Loucy (cell line): ENCODE results near the gene FRRS1L.

ENCODE experiments used
- H2AFZ ChIP-seq: fragments of 200-600 bp; sonication (generic); 2 replicates; pipeline ENCODE4 v1.6.0; 2016; ENCODE audit warnings: antibody characterized with exemption, mild to moderate bottlenecking, low read length, moderate library complexity
- H3F3A ChIP-seq: fragments of 200-600 bp; 2 replicates; pipeline ENCODE4 v1.6.0; 2016; ENCODE audit warnings: antibody characterized with exemption, low read depth, mild to moderate bottlenecking
- H3K27me3 ChIP-seq: fragments of 200-600 bp; sonication (generic); 2 replicates; pipeline ENCODE4 v1.6.1; 2014; ENCODE audit warnings: low read length, mild to moderate bottlenecking; ENCODE audit not compliant: insufficient read depth, poor library complexity, severe bottlenecking
- H3K36me3 ChIP-seq: fragments of 200-600 bp; sonication (generic); 2 replicates; pipeline ENCODE4 v1.6.1; 2016; ENCODE audit warnings: low read length; ENCODE audit not compliant: insufficient read depth
- H3K4me1 ChIP-seq: fragments of 200-600 bp; sonication (generic); 2 replicates; pipeline ENCODE4 v1.5.1; 2014; ENCODE audit warnings: low read length, mild to moderate bottlenecking; ENCODE audit not compliant: insufficient read depth, poor library complexity, severe bottlenecking
- H3K4me2 ChIP-seq: fragments of 200-600 bp; sonication (generic); 2 replicates; pipeline ENCODE4 v1.6.0; 2014; ENCODE audit warnings: antibody characterized with exemption, low read length, low read depth, mild to moderate bottlenecking; ENCODE audit not compliant: poor library complexity, severe bottlenecking
- H3K4me3 ChIP-seq: fragments of 200-600 bp; sonication (generic); 2 replicates; pipeline ENCODE4 v1.5.1; 2014; ENCODE audit warnings: low read length, mild to moderate bottlenecking, mixed read lengths; ENCODE audit not compliant: poor library complexity, severe bottlenecking
- H3K79me2 ChIP-seq: fragments of 200-600 bp; sonication (generic); 2 replicates; pipeline ENCODE4 v1.6.1; 2014; ENCODE audit warnings: low read length; ENCODE audit not compliant: insufficient read depth
- H3K9ac ChIP-seq: fragments of 200-600 bp; sonication (generic); 2 replicates; pipeline ENCODE4 v1.6.0; 2014; ENCODE audit warnings: mild to moderate bottlenecking, low read depth, low read length, moderate library complexity; ENCODE audit not compliant: poor library complexity, severe bottlenecking
- H3K9me2 ChIP-seq: fragments of 200-600 bp; sonication (generic); replicated peaks from 2 replicates; pipeline ENCODE4 v1.6.1; 2016; ENCODE audit warnings: low read depth, low read length, mixed read lengths
- H3K9me3 ChIP-seq: fragments of 200-600 bp; sonication (generic); 2 replicates; pipeline ENCODE4 v1.6.1; 2014; ENCODE audit warnings: mild to moderate bottlenecking, antibody characterized with exemption, low read length, low read depth; ENCODE audit not compliant: insufficient read depth
- H4K20me1 ChIP-seq: fragments of 200-600 bp; sonication (generic); 2 replicates; pipeline ENCODE4 v1.6.0; 2014; ENCODE audit warnings: antibody characterized with exemption, low read length, mild to moderate bottlenecking; ENCODE audit not compliant: insufficient read depth, poor library complexity, severe bottlenecking
- CTCF ChIP-seq: fragments of 200-600 bp; sonication (generic); conservative IDR thresholded peaks from 2 replicates; pipeline ENCODE4 v1.5.1; 2014; ENCODE audit warnings: mild to moderate bottlenecking, antibody characterized with exemption, low read length
- EZH2phosphoT487 ChIP-seq: fragments of 200-600 bp; IDR thresholded peaks from 2 replicates; pipeline ENCODE4 v1.6.1; 2018; ENCODE audit warnings: antibody characterized with exemption, mild to moderate bottlenecking, moderate library complexity, borderline replicate concordance

FRRS1L gene

GRCh38 chr9:109115931-109116526 lies 51.0 kb downstream of the FRRS1L start:
- peaks cover 74% of the 10 kb centered on the region for H4K20me1 ChIP-seq
- peak overlapping the region; percentile 87 for H3K4me2 ChIP-seq
- peak overlapping the region; percentile 98 for H3K4me3 ChIP-seq
- peaks cover 64% of the 10 kb centered on the region for H3K4me1 ChIP-seq
- H3K79me2 ChIP-seq, result peaks cover 87% of the 10 kb centered on the region
- H3K9me2 ChIP-seq, result no peaks in the 10 kb centered on the region
- H3K27me3 ChIP-seq, result no peaks in the 10 kb centered on the region
- H3K36me3 ChIP-seq, result no peaks in the 10 kb centered on the region
- no peak overlapping the region for H2AFZ ChIP-seq
- TF ChIP-seq EZH2phosphoT487 (no peak), CTCF (no peak)
- H3K9ac ChIP-seq, result peak overlapping the region; percentile 45
- no peaks in the 10 kb centered on the region for H3K9me3 ChIP-seq
- no peaks in the 10 kb centered on the region for H3F3A ChIP-seq

GRCh38 chr9:109114670-109115069 lies 52.4 kb downstream of the FRRS1L start:
- no peaks in the 10 kb centered on the region for H3F3A ChIP-seq
- peak overlapping the region; percentile 7 for H3K9ac ChIP-seq
- H3K36me3 ChIP-seq, result no peaks in the 10 kb centered on the region
- H3K4me2 ChIP-seq, result peak overlapping the region; percentile 87
- peaks cover 87% of the 10 kb centered on the region for H4K20me1 ChIP-seq
- H3K9me3 ChIP-seq, result no peaks in the 10 kb centered on the region
- H3K79me2 ChIP-seq, result peaks cover 100% of the 10 kb centered on the region
- H3K9me2 ChIP-seq, result no peaks in the 10 kb centered on the region
- H2AFZ ChIP-seq, result no peak overlapping the region
- peaks cover 69% of the 10 kb centered on the region for H3K4me1 ChIP-seq
- no peak for TF ChIP-seq CTCF
- TF ChIP-seq EZH2phosphoT487, result no peak
- no peaks in the 10 kb centered on the region for H3K27me3 ChIP-seq
- peak overlapping the region; percentile 98 for H3K4me3 ChIP-seq

- H3K4me3 ChIP-seq, result peak overlapping the region; percentile 98
- H3K4me1 ChIP-seq, result peaks cover 72% of the 10 kb centered on the region
- peak overlapping the region; percentile 7 for H3K9ac ChIP-seq
- H3K36me3 ChIP-seq, result no peaks in the 10 kb centered on the region
- H3K9me3 ChIP-seq, result no peaks in the 10 kb centered on the region
- no peaks in the 10 kb centered on the region for H3K27me3 ChIP-seq
- H4K20me1 ChIP-seq, result peaks cover 89% of the 10 kb centered on the region
- H3K9me2 ChIP-seq, result no peaks in the 10 kb centered on the region
- H2AFZ ChIP-seq, result no peak overlapping the region
- H3F3A ChIP-seq, result no peaks in the 10 kb centered on the region
- peak overlapping the region; percentile 87 for H3K4me2 ChIP-seq
- H3K79me2 ChIP-seq, result peaks cover 100% of the 10 kb centered on the region
- TF ChIP-seq EZH2phosphoT487 (no peak), CTCF (no peak)
These were observed 53.0 kb downstream of the FRRS1L start for GRCh38 chr9:109113892-109114609.
